ENCODE results near the gene INPP5D. TPM values are rescaled to one million over a fixed set of nuclear protein-coding genes. Genes with fewer than 3 reads are reported as not detected.
"Not testable (repeated sequence)": the region's sequence is repeated elsewhere in the genome, so short reads cannot be mapped to it uniquely, and the experiment has no call there.

The INPP5D gene
- total RNA-seq, 4 donors from 2014 or later: 7.8 to 40.4 (median 26.1) TPM

- H3K4me1 ChIP-seq: no peaks in the 10 kb centered on the region
- WGBS, 2 donors (ENCODE audit: low coverage in 1 of 2): 85 to 89% methylated on average over 7 to 13 of the region's 13 CpGs
- no peaks in the 10 kb centered on the region for H3K27me3 ChIP-seq
- in situ Hi-C loops (cut with MboI; ENCODE audit: low pct_ligation_motif_present in 1 of 4, low pct_unique_long_range_greater_than_20kb in 1 of 4, low sequenced_read_pairs in 3 of 4) (no loop called here), intact Hi-C loops (cut with DNase I; ENCODE audit: low total_unique reads) (no loop called here)
- no peak overlapping the region for H3K4me3 ChIP-seq
- no peak overlapping the region for H3K27ac ChIP-seq
- no peaks in the 10 kb centered on the region for H3K9me3 ChIP-seq
- no peak for DNase-seq
- H3K36me3 ChIP-seq: no peaks in the 10 kb centered on the region
- TF ChIP-seq CTCF (IDR thresholded peaks at IDR 0.05): no peak
- no peak for TF ChIP-seq POLR2A (IDR thresholded peaks at IDR 0.05)
- no peak for TF ChIP-seq EP300 (IDR thresholded peaks at IDR 0.05; ENCODE audit: low read depth)
- TF ChIP-seq POLR2AphosphoS5 (IDR thresholded peaks at IDR 0.05): no peak
Observed at GRCh38 chr2:233121856-233122255, 61.7 kb downstream of the INPP5D start.

GRCh38 chr2:233122541-233122940 is 62.4 kb downstream of the INPP5D start:
- no peak for DNase-seq
- TF ChIP-seq EP300 (IDR thresholded peaks at IDR 0.05; ENCODE audit: low read depth) (no peak), CTCF (IDR thresholded peaks at IDR 0.05) (no peak), POLR2AphosphoS5 (IDR thresholded peaks at IDR 0.05) (no peak), POLR2A (IDR thresholded peaks at IDR 0.05) (no peak)
- Histone ChIP-seq H3K4me1 (no peaks in the 10 kb centered on the region), H3K27ac (no peak overlapping the region), H3K27me3 (no peaks in the 10 kb centered on the region), H3K9me3 (no peaks in the 10 kb centered on the region), H3K4me3 (no peak overlapping the region), H3K36me3 (no peaks in the 10 kb centered on the region)
- in situ Hi-C loops (cut with MboI; ENCODE audit: low pct_ligation_motif_present in 1 of 4, low pct_unique_long_range_greater_than_20kb in 1 of 4, low sequenced_read_pairs in 3 of 4) (no loop called here), intact Hi-C loops (cut with DNase I; ENCODE audit: low total_unique reads) (no loop called here)
- 79 to 90% methylated on average over 3 to 5 of the region's 5 CpGs for WGBS, 2 donors (ENCODE audit: low coverage in 1 of 2)

- WGBS, 2 donors (ENCODE audit: low coverage in 1 of 2): 58 to 90% methylated on average over 2 of the region's 2 CpGs
- H3K4me3 ChIP-seq; H3K27ac ChIP-seq; H3K4me1 ChIP-seq; in situ Hi-C loops (cut with MboI; ENCODE audit: low pct_ligation_motif_present in 1 of 4, low pct_unique_long_range_greater_than_20kb in 1 of 4, low sequenced_read_pairs in 3 of 4); H3K9me3 ChIP-seq; H3K27me3 ChIP-seq; intact Hi-C loops (cut with DNase I; ENCODE audit: low total_unique reads); H3K36me3 ChIP-seq; DNase-seq: not testable (repeated sequence)
Observed at GRCh38 chr2:233123576-233123975, 63.4 kb downstream of the INPP5D start.

GRCh38 chr2:233124421-233125080 is 64.4 kb downstream of the INPP5D start:
- WGBS, 2 donors (ENCODE audit: low coverage in 1 of 2): 65% methylated on average over 18 of the region's 21 CpGs; no CpG with 5 or more reads in 1 of the 2 donors
- Histone ChIP-seq H3K4me3 (no peak overlapping the region), H3K9me3 (no peaks in the 10 kb centered on the region), H3K27me3 (no peaks in the 10 kb centered on the region), H3K36me3 (no peaks in the 10 kb centered on the region), H3K27ac (peak overlapping the region in 1 of 4 donors; percentile 4), H3K4me1 (no peaks in the 10 kb centered on the region)
- in situ Hi-C loops (cut with MboI; ENCODE audit: low pct_ligation_motif_present in 1 of 4, low pct_unique_long_range_greater_than_20kb in 1 of 4, low sequenced_read_pairs in 3 of 4): no loop called here
- DNase-seq: peak; percentile 50
- intact Hi-C loops (cut with DNase I; ENCODE audit: low total_unique reads): no loop called here
- TF ChIP-seq POLR2A (IDR thresholded peaks at IDR 0.05) (no peak), EP300 (IDR thresholded peaks at IDR 0.05; ENCODE audit: low read depth) (no peak), POLR2AphosphoS5 (IDR thresholded peaks at IDR 0.05) (no peak), CTCF (IDR thresholded peaks at IDR 0.05) (no peak)

All from transverse colon (tissue), 4 donors.